Activated T-helper 17 cell treated with anti-CD3 and anti-CD28 coated beads, Interleukin-2, amount 50 U/mL, for 72 hours (primary cell): ENCODE data around the gene CD70. TPM values are rescaled to one million over a fixed set of nuclear protein-coding genes. Genes with fewer than 3 reads are reported as not detected.
"Not testable (repeated sequence)": the region's sequence is repeated elsewhere in the genome, so short reads cannot be mapped to it uniquely, and the experiment has no call there.

Experiments
- ATAC-seq: fragments of 150-1000 bp; cut with Tn5 transposase; replicated peaks from 2 replicates; pipeline ENCODE4 v1.10.0; 2021; ENCODE audit warnings: mild to moderate bottlenecking, moderate library complexity
- H3K27ac Mint-ChIP-seq: one replicate; pipeline ENCODE4 v1.8.0; 2022; ENCODE audit warnings: mixed read lengths
- H3K27me3 Mint-ChIP-seq: one replicate; pipeline ENCODE4 v1.8.0; 2022; ENCODE audit warnings: mixed read lengths
- H3K36me3 Mint-ChIP-seq: one replicate; pipeline ENCODE4 v1.8.0; 2022; ENCODE audit warnings: low read depth, mild to moderate bottlenecking, mixed read lengths
- H3K4me1 Mint-ChIP-seq: one replicate; pipeline ENCODE4 v1.8.0; 2022; ENCODE audit warnings: mixed read lengths
- H3K4me3 Mint-ChIP-seq: one replicate; pipeline ENCODE4 v1.8.0; 2022; ENCODE audit warnings: mild to moderate bottlenecking, mixed read lengths
- H3K9me3 Mint-ChIP-seq: one replicate; pipeline ENCODE4 v1.8.0; 2022; ENCODE audit warnings: mixed read lengths
- total RNA-seq, 2 donors: library from RNA; stranded (reverse); gene quantifications; one replicate each; pipeline ENCODE4 v1.2.3, GENCODE V29; 2022

Gene CD70
- 10 to 100 TPM; 41.1 to 53.1 TPM for total RNA-seq

GRCh38 chr19:6590827-6591319 lies at the start of gene CD70:
TSS of gene CD70 (minus strand) at chr19:6591150. CDS start at chr19:6591002, 148 bp downstream.
- peak within 1 kb of the TSS; percentile 67 for H3K27ac Mint-ChIP-seq
- H3K9me3 Mint-ChIP-seq: no peaks in the 10 kb centered on the region
- H3K4me3 Mint-ChIP-seq: peak within 1 kb of the TSS; percentile 83
- ATAC-seq: peak; percentile 67
- peaks cover 45% of the 10 kb centered on the region for H3K36me3 Mint-ChIP-seq
- peaks cover 56% of the 10 kb centered on the region for H3K4me1 Mint-ChIP-seq
- peaks cover 41% of the 10 kb centered on the region for H3K27me3 Mint-ChIP-seq

- not testable (repeated sequence) for H3K27me3 Mint-ChIP-seq, H3K4me3 Mint-ChIP-seq, H3K36me3 Mint-ChIP-seq, ATAC-seq, H3K9me3 Mint-ChIP-seq
- Mint-ChIP-seq H3K27ac (peak overlapping the region; percentile 51), H3K4me1 (peaks cover 17% of the 10 kb centered on the region)
Measured at GRCh38 chr19:6640333-6640732, 49.4 kb upstream of the CD70 start.

- peak overlapping the region; percentile 51 for H3K27ac Mint-ChIP-seq
- peak; percentile 92 for ATAC-seq
- no peaks in the 10 kb centered on the region for H3K27me3 Mint-ChIP-seq
- no peaks in the 10 kb centered on the region for H3K36me3 Mint-ChIP-seq
- peaks cover 15% of the 10 kb centered on the region for H3K4me1 Mint-ChIP-seq
- no peak overlapping the region for H3K4me3 Mint-ChIP-seq
- H3K9me3 Mint-ChIP-seq: no peaks in the 10 kb centered on the region
Measured at GRCh38 chr19:6639439-6639838, 48.5 kb upstream of the CD70 start.

- peaks cover 20% of the 10 kb centered on the region for H3K4me1 Mint-ChIP-seq
- not testable (repeated sequence) for H3K36me3 Mint-ChIP-seq, H3K4me3 Mint-ChIP-seq, H3K27ac Mint-ChIP-seq, H3K9me3 Mint-ChIP-seq, H3K27me3 Mint-ChIP-seq, ATAC-seq
Measured at GRCh38 chr19:6633456-6633813, 42.5 kb upstream of the CD70 start.

GRCh38 chr19:6632747-6633455 lies 42.0 kb upstream of the CD70 start:
- peaks cover 17% of the 10 kb centered on the region for H3K4me1 Mint-ChIP-seq
- not testable (repeated sequence) for H3K9me3 Mint-ChIP-seq, H3K27me3 Mint-ChIP-seq, H3K36me3 Mint-ChIP-seq, H3K27ac Mint-ChIP-seq
- peak; percentile 53 for ATAC-seq
- peak overlapping the region; percentile 24 for H3K4me3 Mint-ChIP-seq

GRCh38 chr19:6632002-6632621 lies 41.2 kb upstream of the CD70 start:
- Mint-ChIP-seq H3K4me3 (peak overlapping the region; percentile 24), H3K4me1 (peaks cover 17% of the 10 kb centered on the region), H3K9me3 (no peaks in the 10 kb centered on the region), H3K36me3 (no peaks in the 10 kb centered on the region), H3K27me3 (peaks cover 4% of the 10 kb centered on the region), H3K27ac (peak overlapping the region; percentile 36)
- ATAC-seq: peak; percentile 55

- peaks cover 7% of the 10 kb centered on the region for H3K27me3 Mint-ChIP-seq
- peaks cover 5% of the 10 kb centered on the region for H3K4me1 Mint-ChIP-seq
- no peak overlapping the region for H3K4me3 Mint-ChIP-seq
- no peaks in the 10 kb centered on the region for H3K9me3 Mint-ChIP-seq
- H3K36me3 Mint-ChIP-seq: no peaks in the 10 kb centered on the region
- H3K27ac Mint-ChIP-seq: no peak overlapping the region
- no peak for ATAC-seq
Measured at GRCh38 chr19:6626764-6627163, 35.8 kb upstream of the CD70 start.

GRCh38 chr19:6617374-6617773 lies 26.4 kb upstream of the CD70 start:
- H3K9me3 Mint-ChIP-seq: peaks cover 4% of the 10 kb centered on the region
- peaks cover 12% of the 10 kb centered on the region for H3K36me3 Mint-ChIP-seq
- ATAC-seq: no peak
- H3K4me3 Mint-ChIP-seq: no peak overlapping the region
- peaks cover 13% of the 10 kb centered on the region for H3K4me1 Mint-ChIP-seq
- H3K27me3 Mint-ChIP-seq: peaks cover 6% of the 10 kb centered on the region
- H3K27ac Mint-ChIP-seq: peak overlapping the region; percentile 0

GRCh38 chr19:6616011-6616410 lies 25.1 kb upstream of the CD70 start:
- ATAC-seq: peak; percentile 91

GRCh38 chr19:6613711-6614110 lies 22.8 kb upstream of the CD70 start:
- peaks cover 24% of the 10 kb centered on the region for H3K27me3 Mint-ChIP-seq
- H3K9me3 Mint-ChIP-seq: peaks cover 4% of the 10 kb centered on the region
- H3K4me3 Mint-ChIP-seq: peak overlapping the region; percentile 34
- H3K36me3 Mint-ChIP-seq: peaks cover 12% of the 10 kb centered on the region
- ATAC-seq: peak; percentile 45
- peak overlapping the region; percentile 88 for H3K27ac Mint-ChIP-seq
- peaks cover 27% of the 10 kb centered on the region for H3K4me1 Mint-ChIP-seq

More at GRCh38 chr19:6616011-6616410, 25.1 kb upstream of the CD70 start:
- H3K27ac Mint-ChIP-seq: peak overlapping the region; percentile 88
- peak overlapping the region; percentile 46 for H3K4me3 Mint-ChIP-seq
- peaks cover 4% of the 10 kb centered on the region for H3K9me3 Mint-ChIP-seq
- H3K36me3 Mint-ChIP-seq: peaks cover 12% of the 10 kb centered on the region
- peaks cover 13% of the 10 kb centered on the region for H3K27me3 Mint-ChIP-seq
- peaks cover 21% of the 10 kb centered on the region for H3K4me1 Mint-ChIP-seq

GRCh38 chr19:6610934-6611852 lies 20.2 kb upstream of the CD70 start:
- Mint-ChIP-seq H3K4me3 (peak overlapping the region; percentile 34), H3K4me1 (peaks cover 24% of the 10 kb centered on the region), H3K9me3 (no peaks in the 10 kb centered on the region), H3K27ac (peak overlapping the region; percentile 10), H3K36me3 (peaks cover 11% of the 10 kb centered on the region), H3K27me3 (peaks cover 24% of the 10 kb centered on the region)
- peak; percentile 58 for ATAC-seq

- Mint-ChIP-seq H3K9me3 (no peaks in the 10 kb centered on the region), H3K36me3 (peaks cover 6% of the 10 kb centered on the region), H3K27me3 (peaks cover 21% of the 10 kb centered on the region), H3K4me3 (no peak overlapping the region), H3K4me1 (peaks cover 21% of the 10 kb centered on the region), H3K27ac (no peak overlapping the region)
- ATAC-seq: peak; percentile 26
Measured at GRCh38 chr19:6608940-6609339, 18.0 kb upstream of the CD70 start.

GRCh38 chr19:6608146-6608545 lies 17.2 kb upstream of the CD70 start:
- not testable (repeated sequence) for H3K36me3 Mint-ChIP-seq, H3K9me3 Mint-ChIP-seq
- peaks cover 21% of the 10 kb centered on the region for H3K27me3 Mint-ChIP-seq

GRCh38 chr19:6606276-6607070 lies 15.5 kb upstream of the CD70 start:
- Mint-ChIP-seq H3K4me1 (peaks cover 25% of the 10 kb centered on the region), H3K27me3 (peaks cover 16% of the 10 kb centered on the region)
- H3K36me3 Mint-ChIP-seq, H3K4me3 Mint-ChIP-seq, H3K27ac Mint-ChIP-seq, H3K9me3 Mint-ChIP-seq, ATAC-seq: not testable (repeated sequence)

More at GRCh38 chr19:6608146-6608545, 17.2 kb upstream of the CD70 start:
- H3K27ac Mint-ChIP-seq, H3K4me3 Mint-ChIP-seq, ATAC-seq: not testable (repeated sequence)
- H3K4me1 Mint-ChIP-seq: peaks cover 25% of the 10 kb centered on the region
